Gastrocnemius medialis (tissue), 4 donors: ENCODE data around the gene CSTF2T. TPM values are rescaled to one million over a fixed set of nuclear protein-coding genes. Genes with fewer than 3 reads are reported as not detected.

Source experiments
- ATAC-seq, 2 donors: fragments of 150-250 bp; one replicate each; pipeline ENCODE4 v1.9.1; 2016
- DNase-seq, 2 donors: peaks; one replicate each; pipeline ENCODE4 v3.0.0-alpha.2; 2019
- H3K27ac ChIP-seq, 4 donors: fragments of 200-600 bp; sonication (generic); 1 replicate in 1 of 4; 2 replicates in 3 of 4; pipeline ENCODE4 v1.5.1; 2016 to 2018; ENCODE audit warnings: mild to moderate bottlenecking in 2 of 4, moderate library complexity in 1 of 4
- H3K27me3 ChIP-seq, 3 donors: fragments of 200-600 bp; sonication (generic) in 2 of 3; 1 replicate in 1 of 3; 2 replicates in 2 of 3; pipeline versions ENCODE4 v1.5.1 to v1.6.0; 2016 to 2019; ENCODE audit warnings: mild to moderate bottlenecking in 1 of 3, moderate library complexity in 1 of 3
- H3K36me3 ChIP-seq, 2 donors: fragments of 200-600 bp; sonication (generic) in 1 of 2; one replicate each; pipeline ENCODE4 v1.5.1; 2017 to 2018
- H3K4me1 ChIP-seq, 2 donors: fragments of 200-600 bp; sonication (generic) in 1 of 2; one replicate each; pipeline ENCODE4 v1.5.1; 2016 to 2017; ENCODE audit warnings: mild to moderate bottlenecking in 2 of 2
- H3K4me3 ChIP-seq, 4 donors: fragments of 200-600 bp; sonication (generic) in 3 of 4; 1 replicate in 1 of 4; 2 replicates in 3 of 4; pipeline ENCODE4 v1.5.1; 2016 to 2019; ENCODE audit warnings: mild to moderate bottlenecking in 2 of 4
- H3K9me3 ChIP-seq, 3 donors: fragments of 200-600 bp; sonication (generic) in 2 of 3; 1 replicate in 1 of 3; 2 replicates in 2 of 3; pipeline ENCODE4 v1.5.1; 2016 to 2019
- CTCF ChIP-seq, 5 experiments: fragments of 450-650 bp in 3 of 5; fragments of 200-600 bp in 2 of 5; sonication (generic) in 2 of 5; IDR thresholded peaks in 4 of 5; conservative IDR thresholded peaks in 1 of 5; 1 replicate in 4 of 5; 2 replicates in 1 of 5; pipeline ENCODE4 v1.5.1; 2016 to 2019; ENCODE audit warnings: antibody characterized with exemption in 5 of 5, mild to moderate bottlenecking in 3 of 5, moderate library complexity in 3 of 5
- POLR2A ChIP-seq, 2 donors: fragments of 450-650 bp; IDR thresholded peaks; one replicate each; pipeline ENCODE4 v1.6.1; 2017; ENCODE audit warnings: antibody characterized with exemption in 2 of 2, mild to moderate bottlenecking in 2 of 2, moderate library complexity in 2 of 2
- in situ Hi-C, 4 donors: fragments of 200-750 bp; cut with MboI; loops; one replicate each; pipeline versions ENCODE4 v1.15.0 to v1.8.0; 2017; ENCODE audit warnings: low sequenced_read_pairs in 4 of 4
- intact Hi-C: fragments of 100-400 bp; cut with DNase I; formaldehyde crosslinking; loops from one replicate; pipeline ENCODE4 v1.15.1; 2023; ENCODE audit warnings: low total_unique reads
- total RNA-seq, 4 donors: library from RNA; depleted of rRNA; stranded (reverse); fragments of >200 nt; gene quantifications; one replicate each; pipeline versions ENCODE4 v1.1.0 to v1.2.3, GENCODE V29; 2016

Gene CSTF2T
- total RNA-seq, 4 donors from 2014 or later = 11.4 to 22.2 (median 16.3) TPM

- Histone ChIP-seq H3K36me3 (no peaks in the 10 kb centered on the region), H3K4me1 (peaks cover 6 to 14% of the 10 kb centered on the region in 2 donors), H3K9me3 (no peaks in the 10 kb centered on the region), H3K27me3 (no peaks in the 10 kb centered on the region), H3K27ac (peak overlapping the region in 1 of 4 donors; percentile 8), H3K4me3 (no peak overlapping the region)
- ATAC-seq (peak; percentile 68 to 70), DNase-seq (peak; percentile 48 to 72)
- no peak for TF ChIP-seq CTCF (IDR thresholded peaks at IDR 0.05 in 4 of 5, conservative IDR thresholded peaks at IDR 0.05 in 1 of 5)
- TF ChIP-seq POLR2A (IDR thresholded peaks at IDR 0.05) = no peak
- in situ Hi-C loops = no loop called here
- intact Hi-C loops = no loop called here
Observed at GRCh38 chr10:51706225-51706624, 6.8 kb upstream of the CSTF2T start.

- TF ChIP-seq CTCF (IDR thresholded peaks at IDR 0.05 in 4 of 5, conservative IDR thresholded peaks at IDR 0.05 in 1 of 5) (no peak), POLR2A (IDR thresholded peaks at IDR 0.05) (no peak)
- in situ Hi-C loops = no loop called here
- DNase-seq = no peak
- Histone ChIP-seq H3K27ac (no peak overlapping the region), H3K4me1 (peaks cover 6 to 15% of the 10 kb centered on the region in 2 donors), H3K4me3 (no peak overlapping the region), H3K36me3 (no peaks in the 10 kb centered on the region), H3K27me3 (no peaks in the 10 kb centered on the region), H3K9me3 (no peaks in the 10 kb centered on the region)
- ATAC-seq = peak in 1 of 2 donors; percentile 39
- intact Hi-C loops = no loop called here
Observed at GRCh38 chr10:51705774-51706173, 6.4 kb upstream of the CSTF2T start.

DNA sequence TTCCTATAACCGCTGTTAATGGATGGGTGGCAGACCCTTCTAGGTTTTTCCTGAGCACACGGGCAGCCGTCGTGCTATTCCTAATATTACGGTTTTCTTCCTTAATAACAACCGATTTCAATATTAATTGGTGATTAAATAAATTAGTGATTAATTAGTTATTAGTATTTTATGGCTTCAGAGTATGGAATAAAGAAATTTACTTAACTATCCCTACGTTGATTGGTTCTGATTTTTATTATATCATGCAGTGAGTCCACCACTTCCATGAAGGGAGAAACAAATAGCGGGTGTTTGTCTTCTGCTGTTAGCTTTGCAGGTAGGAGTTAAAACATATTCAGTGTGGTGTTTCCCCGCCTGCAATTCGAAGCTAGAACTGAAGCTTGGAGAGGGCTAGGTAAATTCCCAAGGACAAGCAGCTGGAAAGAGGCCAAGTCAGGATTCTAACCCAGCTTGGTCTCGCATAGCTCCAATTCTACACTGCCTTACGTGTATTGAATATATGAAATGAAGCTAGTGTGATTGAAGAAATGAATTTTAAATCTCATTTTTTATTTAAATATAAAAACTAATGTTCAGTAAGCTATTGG lies 928 bp upstream of the CSTF2T start:
- peaks cover 36 to 40% of the 10 kb centered on the region in 2 donors for H3K4me1 ChIP-seq
- intact Hi-C loops (no loop called here), in situ Hi-C loops (no loop called here)
- ATAC-seq (peak; percentile 18 to 24), DNase-seq (peak; percentile 11 to 37)
- H3K27ac ChIP-seq = peak overlapping the region; percentile 92 to 94 (median 93)
- peak overlapping the region; percentile 64 to 94 (median 77) for H3K4me3 ChIP-seq
- peaks cover 0 to 5% of the 10 kb centered on the region in 2 donors for H3K36me3 ChIP-seq
- H3K9me3 ChIP-seq = no peaks in the 10 kb centered on the region
- no peaks in the 10 kb centered on the region for H3K27me3 ChIP-seq
- TF ChIP-seq POLR2A (IDR thresholded peaks at IDR 0.05) (no peak), CTCF (IDR thresholded peaks at IDR 0.05 in 4 of 5, conservative IDR thresholded peaks at IDR 0.05 in 1 of 5) (no peak)

DNA sequence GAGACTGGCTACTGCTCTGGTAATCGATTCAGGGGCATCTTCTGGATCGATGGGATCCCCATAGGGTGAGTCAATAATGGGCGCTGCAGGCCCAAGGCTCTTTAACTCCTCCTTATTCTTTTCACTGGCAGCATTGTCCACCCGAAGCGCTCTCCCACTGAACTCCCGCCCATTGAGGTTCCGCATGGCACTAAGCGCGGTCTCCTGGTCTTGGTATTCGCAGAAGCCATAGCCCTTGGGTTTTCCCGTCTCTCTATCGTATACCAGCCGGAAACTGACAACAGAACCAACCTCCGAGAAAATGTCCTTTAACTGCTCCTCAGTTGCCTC lies 285 bp downstream of the CSTF2T start:
- in situ Hi-C loops = no loop called here
- ATAC-seq (peak; percentile 38 to 48), DNase-seq (no peak)
- intact Hi-C loops = loop anchor here (2.0 to 5.0 kb wide), 3 partner anchors 408 to 1074 kb away; no protein-coding TSS in a partner anchor
- H3K36me3 ChIP-seq = peaks cover 0 to 5% of the 10 kb centered on the region in 2 donors
- peak overlapping the region; percentile 92 to 94 (median 93) for H3K27ac ChIP-seq
- H3K4me1 ChIP-seq = peaks cover 46 to 50% of the 10 kb centered on the region in 2 donors
- no peaks in the 10 kb centered on the region for H3K9me3 ChIP-seq
- no peaks in the 10 kb centered on the region for H3K27me3 ChIP-seq
- TF ChIP-seq CTCF (IDR thresholded peaks at IDR 0.05 in 4 of 5, conservative IDR thresholded peaks at IDR 0.05 in 1 of 5) (no peak), POLR2A (IDR thresholded peaks at IDR 0.05) (no peak)
- H3K4me3 ChIP-seq = peak overlapping the region; percentile 64 to 94 (median 77)
